CD4-positive, alpha-beta T cell (primary cell): ENCODE measurements around the gene XKRX. TPM values are rescaled to one million over a fixed set of nuclear protein-coding genes. Genes with fewer than 3 reads are reported as not detected.

Experiments
- ATAC-seq: fragments of 200-7000 bp; cut with Tn5 transposase; one replicate; pipeline ENCODE4 v1.10.0; 2022; ENCODE audit warnings: mild to moderate bottlenecking; ENCODE audit not compliant: poor library complexity
- CTCF ChIA-PET: fragments of 350-600 bp; sonication (Branson Sonifier 250); formaldehyde crosslinking; loops from one replicate; lab custom pipeline; 2021; ENCODE audit warnings: antibody characterized with exemption, inconsistent platforms; lab: Charles Lee
- POLR2A ChIA-PET: fragments of 350-600 bp; sonication (Branson Sonifier 250); formaldehyde crosslinking; loops from one replicate; lab custom pipeline; 2021; ENCODE audit warnings: antibody characterized with exemption, inconsistent platforms; lab: Charles Lee
- DNase-seq, 14 experiments: peaks; one replicate each; pipeline ENCODE4 v3.0.0-alpha.2; 2013 to 2020; ENCODE audit warnings: mixed read lengths in 2 of 14
- H3K27ac ChIP-seq, 2 donors: one replicate each; pipeline versions ENCODE4 v1.5.1 to v1.7.0; 2013; ENCODE audit warnings: low read length in 2 of 2, low read depth in 1 of 2, mild to moderate bottlenecking in 1 of 2
- H3K27me3 ChIP-seq, 2 experiments: 1 replicate in 1 of 2; 2 replicates in 1 of 2; pipeline versions ENCODE4 v1.6.1 to v1.7.0; 2013; ENCODE audit warnings: low read length in 2 of 2, control low read depth in 1 of 2, mild to moderate bottlenecking in 1 of 2, moderate library complexity in 1 of 2; ENCODE audit not compliant: insufficient read depth in 2 of 2, control insufficient read depth in 1 of 2
- H3K36me3 ChIP-seq: one replicate; pipeline ENCODE4 v1.6.1; 2013; ENCODE audit warnings: low read length, control low read depth; ENCODE audit not compliant: insufficient read depth
- H3K4me1 ChIP-seq: one replicate; pipeline ENCODE4 v1.6.1; 2013; ENCODE audit warnings: low read length, control low read depth; ENCODE audit not compliant: insufficient read depth
- H3K4me3 ChIP-seq: one replicate; pipeline ENCODE4 v1.5.1; 2013; ENCODE audit warnings: mild to moderate bottlenecking, low read length, moderate library complexity
- H3K9me3 ChIP-seq, 2 experiments: 1 replicate in 1 of 2; 2 replicates in 1 of 2; pipeline versions ENCODE4 v1.6.1 to v1.7.0; 2013; ENCODE audit warnings: low read length in 2 of 2, mild to moderate bottlenecking in 2 of 2, control low read depth in 1 of 2, moderate library complexity in 1 of 2; ENCODE audit not compliant: control insufficient read depth in 1 of 2, insufficient read depth in 1 of 2
- H3K27ac Mint-ChIP-seq: one replicate; pipeline ENCODE4 v1.8.0; 2020; ENCODE audit warnings: mixed read lengths
- H3K27me3 Mint-ChIP-seq: one replicate; pipeline ENCODE4 v1.8.0; 2021; ENCODE audit warnings: mixed read lengths
- H3K36me3 Mint-ChIP-seq: one replicate; pipeline ENCODE4 v1.8.0; 2021; ENCODE audit warnings: low read depth, mixed read lengths
- H3K4me1 Mint-ChIP-seq: one replicate; pipeline ENCODE4 v1.8.0; 2021; ENCODE audit warnings: low read depth, mixed read lengths
- H3K4me3 Mint-ChIP-seq: one replicate; pipeline ENCODE4 v1.8.0; 2020; ENCODE audit warnings: mild to moderate bottlenecking, mixed read lengths
- H3K9me3 Mint-ChIP-seq: one replicate; pipeline ENCODE4 v1.8.0; 2020; ENCODE audit warnings: mixed read lengths
- intact Hi-C, 2 experiments: fragments of 100-400 bp; cut with DNase I in 1 of 2; cut with micrococcal nuclease in 1 of 2; formaldehyde crosslinking; loops; one replicate each; pipeline versions ENCODE4 v1.15.1 to v1.9.0; 2023 to 2025; cut with DNase I, micrococcal nuclease
- total RNA-seq, 174 experiments: library from RNA in 2 of 174; stranded (reverse) in 2 of 174; gene quantifications; one replicate each; pipeline ENCODE4 v1.2.3 and lab custom pipeline; 2021 to 2026
- TF ChIP-seq, protein P1 (sequence below): fragments of 200-600 bp; IDR thresholded peaks from one replicate; pipeline ENCODE4 v1.8.0; 2022; ENCODE audit warnings: antibody characterized with exemption, mild to moderate bottlenecking

Gene XKRX
- total RNA-seq, 2 experiments from 2014 or later = 1.9 to 2.5 TPM

DNA sequence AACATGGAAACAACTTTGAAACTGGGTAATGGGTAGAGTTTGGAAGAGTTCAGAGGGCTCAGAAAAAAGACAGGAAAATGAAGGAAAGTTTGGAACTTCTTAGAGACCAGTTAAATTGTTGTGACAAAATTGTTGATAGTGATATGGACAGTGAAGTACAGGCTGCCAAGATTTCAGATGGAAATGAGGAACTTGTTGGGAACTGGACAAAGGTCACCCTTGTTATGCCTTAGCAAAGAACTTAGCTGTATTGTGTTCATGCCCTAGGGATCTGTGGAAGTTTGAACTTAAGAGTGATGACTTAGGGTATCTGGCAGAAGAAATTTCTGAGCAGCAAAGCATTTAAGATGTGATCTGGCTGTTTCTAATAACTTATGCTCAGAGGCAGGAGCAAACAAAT lies 35.6 kb upstream of the XKRX start:
- ChIA-PET CTCF (no interaction called here), POLR2A (no interaction called here)
- H3K27me3 ChIP-seq = no peaks in the 10 kb centered on the region
- no peak overlapping the region for H3K4me3 Mint-ChIP-seq
- H3K4me1 ChIP-seq = no peaks in the 10 kb centered on the region
- TF ChIP-seq, protein P1, sequence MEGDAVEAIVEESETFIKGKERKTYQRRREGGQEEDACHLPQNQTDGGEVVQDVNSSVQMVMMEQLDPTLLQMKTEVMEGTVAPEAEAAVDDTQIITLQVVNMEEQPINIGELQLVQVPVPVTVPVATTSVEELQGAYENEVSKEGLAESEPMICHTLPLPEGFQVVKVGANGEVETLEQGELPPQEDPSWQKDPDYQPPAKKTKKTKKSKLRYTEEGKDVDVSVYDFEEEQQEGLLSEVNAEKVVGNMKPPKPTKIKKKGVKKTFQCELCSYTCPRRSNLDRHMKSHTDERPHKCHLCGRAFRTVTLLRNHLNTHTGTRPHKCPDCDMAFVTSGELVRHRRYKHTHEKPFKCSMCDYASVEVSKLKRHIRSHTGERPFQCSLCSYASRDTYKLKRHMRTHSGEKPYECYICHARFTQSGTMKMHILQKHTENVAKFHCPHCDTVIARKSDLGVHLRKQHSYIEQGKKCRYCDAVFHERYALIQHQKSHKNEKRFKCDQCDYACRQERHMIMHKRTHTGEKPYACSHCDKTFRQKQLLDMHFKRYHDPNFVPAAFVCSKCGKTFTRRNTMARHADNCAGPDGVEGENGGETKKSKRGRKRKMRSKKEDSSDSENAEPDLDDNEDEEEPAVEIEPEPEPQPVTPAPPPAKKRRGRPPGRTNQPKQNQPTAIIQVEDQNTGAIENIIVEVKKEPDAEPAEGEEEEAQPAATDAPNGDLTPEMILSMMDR = no peak
- H3K9me3 Mint-ChIP-seq = no peaks in the 10 kb centered on the region
- no peaks in the 10 kb centered on the region for H3K27me3 Mint-ChIP-seq
- no peaks in the 10 kb centered on the region for H3K36me3 ChIP-seq
- no peaks in the 10 kb centered on the region for H3K36me3 Mint-ChIP-seq
- H3K27ac ChIP-seq = no peak overlapping the region
- no peak overlapping the region for H3K4me3 ChIP-seq
- intact Hi-C loops = no loop called here
- no peaks in the 10 kb centered on the region for H3K9me3 ChIP-seq
- no peak overlapping the region for H3K27ac Mint-ChIP-seq
- no peak for DNase-seq
- H3K4me1 Mint-ChIP-seq = no peaks in the 10 kb centered on the region
- no peak for ATAC-seq

- intact Hi-C loops = no loop called here
- H3K4me1 Mint-ChIP-seq = no peaks in the 10 kb centered on the region
- H3K36me3 ChIP-seq = no peaks in the 10 kb centered on the region
Measured at GRCh38 chrX:100962811-100963210, 34.1 kb upstream of the XKRX start.

DNA sequence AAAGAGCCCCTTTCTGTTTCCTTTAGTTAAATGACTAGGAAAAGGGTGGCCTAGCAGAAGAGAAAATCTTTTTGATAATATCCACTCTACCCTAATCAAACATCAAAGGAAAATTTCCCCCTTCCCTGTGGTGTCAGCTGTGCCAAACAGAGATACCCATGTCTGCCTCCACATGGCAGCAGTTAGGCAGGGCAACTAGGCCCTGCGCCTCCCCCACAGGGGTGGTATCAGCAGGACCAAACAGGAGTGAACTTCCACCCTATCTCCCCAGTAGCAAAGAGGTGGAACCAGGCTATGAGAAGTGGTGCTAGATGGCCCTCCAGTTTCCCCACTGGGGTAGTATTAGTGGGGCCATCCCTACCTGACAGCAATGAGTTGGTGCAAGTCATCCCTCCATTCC lies 19.8 kb upstream of the XKRX start:
- no peaks in the 10 kb centered on the region for H3K36me3 Mint-ChIP-seq
- ATAC-seq = no peak
- TF ChIP-seq, protein P1 = no peak
- no peak for DNase-seq
- intact Hi-C loops = no loop called here
- POLR2A ChIA-PET = no interaction called here
- no peaks in the 10 kb centered on the region for H3K9me3 ChIP-seq
- H3K4me3 ChIP-seq = no peak overlapping the region
- H3K4me1 ChIP-seq = no peaks in the 10 kb centered on the region
- no peak overlapping the region for H3K27ac ChIP-seq
- CTCF ChIA-PET = no interaction called here
- no peak overlapping the region for H3K4me3 Mint-ChIP-seq
- no peaks in the 10 kb centered on the region for H3K36me3 ChIP-seq
- no peaks in the 10 kb centered on the region for H3K27me3 Mint-ChIP-seq
- H3K27me3 ChIP-seq = no peaks in the 10 kb centered on the region
- H3K4me1 Mint-ChIP-seq = no peaks in the 10 kb centered on the region
- no peak overlapping the region for H3K27ac Mint-ChIP-seq
- H3K9me3 Mint-ChIP-seq = no peaks in the 10 kb centered on the region

More at GRCh38 chrX:100962811-100963210, 34.1 kb upstream of the XKRX start:
- Mint-ChIP-seq H3K27me3 (no peaks in the 10 kb centered on the region), H3K36me3 (no peaks in the 10 kb centered on the region), H3K4me3 (no peak overlapping the region), H3K27ac (no peak overlapping the region), H3K9me3 (no peaks in the 10 kb centered on the region)
- ATAC-seq (no peak), DNase-seq (no peak)
- ChIA-PET CTCF (no interaction called here), POLR2A (no interaction called here)
- no peaks in the 10 kb centered on the region for H3K9me3 ChIP-seq
- TF ChIP-seq, protein P1 = no peak
- H3K4me1 ChIP-seq = no peaks in the 10 kb centered on the region
- H3K4me3 ChIP-seq = no peak overlapping the region
- no peak overlapping the region for H3K27ac ChIP-seq
- no peaks in the 10 kb centered on the region for H3K27me3 ChIP-seq
